GM20000 (cell line): ENCODE data around the gene MAPKAPK2.

Experiments
- DNase-seq: peaks from one replicate; pipeline ENCODE4 v3.0.0; 2012; ENCODE audit warnings: low spot score
- CTCF ChIP-seq: IDR thresholded peaks from 2 replicates; pipeline ENCODE4 v1.5.1; 2012; ENCODE audit warnings: mild to moderate bottlenecking, control low read depth; ENCODE audit errors: extremely low read depth, missing control alignments

MAPKAPK2 gene

GRCh38 chr1:206729050-206729449 is 44.3 kb downstream of the MAPKAPK2 start:
- DNase-seq: no peak
- TF ChIP-seq CTCF: no peak

- DNase-seq: no peak
- no peak for TF ChIP-seq CTCF
Measured at GRCh38 chr1:206729507-206729906, 44.8 kb downstream of the MAPKAPK2 start.

GRCh38 chr1:206732508-206732907 is 47.8 kb downstream of the MAPKAPK2 start:
- no peak for DNase-seq
- no peak for TF ChIP-seq CTCF

- TF ChIP-seq CTCF: no peak
- no peak for DNase-seq
Measured at GRCh38 chr1:206732992-206733391, 48.3 kb downstream of the MAPKAPK2 start.

- DNase-seq: peak; percentile 70
- peak; percentile 82 for TF ChIP-seq CTCF
Measured at GRCh38 chr1:206734499-206735142, 49.9 kb downstream of the MAPKAPK2 start.

GRCh38 chr1:206735553-206736031 is 50.9 kb downstream of the MAPKAPK2 start:
- no peak for DNase-seq
- no peak for TF ChIP-seq CTCF

GRCh38 chr1:206736878-206737728 is 52.4 kb downstream of the MAPKAPK2 start:
- TF ChIP-seq CTCF: no peak
- DNase-seq: no peak
